A549 (cell line): Measurements from ENCODE around the gene RPTOR. TPM values are rescaled to one million over a fixed set of nuclear protein-coding genes. Genes with fewer than 3 reads are reported as not detected.
A peak's percentile ranks its signal among the peaks of the same experiment; 100 is the strongest.

Experiments used
- ATAC-seq, 2 experiments: fragments of 200-7000 bp in 1 of 2; fragments of >200 bp in 1 of 2; cut with Nextera tagmentation in 1 of 2; cut with Tn5 transposase in 1 of 2; 3 replicates each; pipeline versions ENCODE4 v1.8.0 to v1.9.1; 2018 to 2020; ENCODE audit warnings: mild to moderate bottlenecking in 1 of 2, moderate library complexity in 1 of 2
- CTCF ChIA-PET: fragments of 300-600 bp; sonication (Branson Sonifier 250); formaldehyde crosslinking; extraction: SDS; loops from one replicate; lab custom pipeline; 2021; ENCODE audit warnings: antibody characterized with exemption, inconsistent platforms; lab: Yijun Ruan, JAX
- POLR2A ChIA-PET: fragments of 350-600 bp; formaldehyde crosslinking; extraction: SDS; loops from one replicate; lab custom pipeline; 2021; ENCODE audit warnings: antibody characterized with exemption, inconsistent platforms; lab: Yijun Ruan, JAX
- DNase-seq, 2 experiments: peaks; one replicate each; pipeline versions ENCODE4 v3.0.0 to v3.0.0-alpha.2; 2011 to 2016; ENCODE audit warnings: low read depth in 1 of 2, low spot score in 1 of 2
- FAIRE-seq: peaks from 2 replicates; lab custom pipeline; 2011; peaks lifted over from hg19 to GRCh38; lab: Jason Lieb, UNC
- H3K27ac ChIP-seq, 2 experiments: fragments of >200 bp; sonication (Bioruptor Twin); formaldehyde crosslinking; 3 replicates each; pipeline ENCODE4 v1.5.1; 2016 to 2017
- H3K4me1 ChIP-seq: fragments of >200 bp; sonication (Bioruptor Twin); formaldehyde crosslinking; 3 replicates; pipeline ENCODE4 v1.6.1; 2016
- H3K4me2 ChIP-seq: fragments of >200 bp; sonication (Bioruptor Twin); formaldehyde crosslinking; 3 replicates; pipeline ENCODE4 v1.6.1; 2016
- H3K4me3 ChIP-seq: fragments of >200 bp; sonication (Bioruptor Twin); formaldehyde crosslinking; 3 replicates; pipeline ENCODE4 v1.5.1; 2016
- H3K9me3 ChIP-seq: fragments of >200 bp; sonication (Bioruptor Twin); formaldehyde crosslinking; 3 replicates; pipeline ENCODE4 v1.6.1; 2016
- CBX2 ChIP-seq: fragments of 200-600 bp; sonication (generic); IDR thresholded peaks from 2 replicates; pipeline ENCODE4 v1.6.1; 2016; ENCODE audit warnings: low read depth, mild to moderate bottlenecking, borderline replicate concordance
- CBX8 ChIP-seq: fragments of 200-600 bp; sonication (generic); IDR thresholded peaks from 2 replicates; pipeline ENCODE4 v1.6.1; 2016
- CEBPB ChIP-seq, 2 experiments: fragments of >200 bp in 1 of 2; sonication (Bioruptor Twin) in 1 of 2; formaldehyde crosslinking in 1 of 2; IDR thresholded peaks; 2 replicates each; pipeline ENCODE4 v1.6.1; 2012 to 2016
- CHD2 ChIP-seq: fragments of 150-350 bp; IDR thresholded peaks from 2 replicates; pipeline ENCODE4 v1.6.1; 2014; ENCODE audit warnings: low read length; ENCODE audit not compliant: partially characterized antibody
- CHD4 ChIP-seq: fragments of 200-600 bp; sonication (generic); IDR thresholded peaks from 2 replicates; pipeline ENCODE4 v1.6.1; 2016; ENCODE audit warnings: antibody characterized with exemption, mild to moderate bottlenecking, borderline replicate concordance
- EHMT2 ChIP-seq: fragments of 200-600 bp; sonication (generic); IDR thresholded peaks from 2 replicates; pipeline ENCODE4 v1.6.1; 2016; ENCODE audit warnings: antibody characterized with exemption, low read depth, mild to moderate bottlenecking, moderate library complexity
- EP300 ChIP-seq, 2 experiments: fragments of >200 bp; sonication (Bioruptor Twin); formaldehyde crosslinking; IDR thresholded peaks; 2 replicates in 1 of 2; 3 replicates in 1 of 2; pipeline ENCODE4 v1.6.1; 2016 to 2017
- ESRRA ChIP-seq: fragments of 150-350 bp; IDR thresholded peaks from 2 replicates; pipeline ENCODE4 v1.6.1; 2014; ENCODE audit warnings: mild to moderate bottlenecking, low read length, borderline replicate concordance
- FOSB ChIP-seq: fragments of 250-450 bp; sonication (Bioruptor Pico); IDR thresholded peaks from 2 replicates; pipeline ENCODE4 v1.5.0; 2020; ENCODE audit warnings: mild to moderate bottlenecking, moderate library complexity
- FOSL2 ChIP-seq, 2 experiments: fragments of 450-650 bp in 1 of 2; fragments of >200 bp in 1 of 2; sonication (Bioruptor Twin) in 1 of 2; formaldehyde crosslinking; IDR thresholded peaks; 2 replicates each; pipeline versions ENCODE4 v1.5.0 to v1.6.1; 2016 to 2020; ENCODE audit warnings: mild to moderate bottlenecking in 1 of 2, moderate library complexity in 1 of 2
- FOXS1 ChIP-seq: fragments of 250-450 bp; sonication (Bioruptor Pico); IDR thresholded peaks from 2 replicates; pipeline ENCODE4 v1.5.0; 2020; ENCODE audit warnings: mild to moderate bottlenecking, moderate library complexity
- HDAC2 ChIP-seq: fragments of 200-600 bp; sonication (generic); IDR thresholded peaks from 2 replicates; pipeline ENCODE4 v1.6.1; 2016
- JUN ChIP-seq, 2 experiments: fragments of >200 bp; sonication (Bioruptor Twin); formaldehyde crosslinking; IDR thresholded peaks; 2 replicates in 1 of 2; 3 replicates in 1 of 2; pipeline ENCODE4 v1.6.1; 2016 to 2017
- JUNB ChIP-seq: fragments of >200 bp; sonication (Bioruptor Twin); formaldehyde crosslinking; IDR thresholded peaks from 2 replicates; pipeline ENCODE4 v1.6.1; 2016
- KDM1A ChIP-seq: fragments of 200-600 bp; sonication (generic); IDR thresholded peaks from 2 replicates; pipeline ENCODE4 v1.6.1; 2016; ENCODE audit warnings: low read depth, mild to moderate bottlenecking
- KDM5A ChIP-seq: fragments of 200-600 bp; sonication (generic); IDR thresholded peaks from 2 replicates; pipeline ENCODE4 v1.6.1; 2016; ENCODE audit warnings: antibody characterized with exemption, mild to moderate bottlenecking
- MAFK ChIP-seq: fragments of 450-650 bp; IDR thresholded peaks from 2 replicates; pipeline ENCODE4 v1.6.1; 2014; ENCODE audit not compliant: partially characterized antibody
- MAZ ChIP-seq: fragments of 150-350 bp; IDR thresholded peaks from 2 replicates; pipeline ENCODE4 v1.6.1; 2014; ENCODE audit warnings: antibody characterized with exemption, low read depth, low read length, borderline replicate concordance
- MYC ChIP-seq: IDR thresholded peaks from 2 replicates; pipeline ENCODE4 v1.6.1; 2012; ENCODE audit warnings: mild to moderate bottlenecking, inconsistent platforms, low read length, improper control_type of control experiment, borderline replicate concordance
- POLR2A ChIP-seq: IDR thresholded peaks from 2 replicates; pipeline ENCODE4 v1.6.1; 2012; ENCODE audit warnings: mild to moderate bottlenecking, low read length
- POLR2AphosphoS2 ChIP-seq: conservative IDR thresholded peaks from 2 replicates; pipeline ENCODE4 v1.6.1; 2012; ENCODE audit warnings: low read length, improper control_type of control experiment, inconsistent platforms
- RARB ChIP-seq: fragments of 250-450 bp; sonication (Bioruptor Pico); IDR thresholded peaks from 2 replicates; pipeline ENCODE4 v1.8.0; 2021; ENCODE audit warnings: mild to moderate bottlenecking, moderate library complexity
- RCOR1 ChIP-seq: fragments of 150-350 bp; IDR thresholded peaks from 2 replicates; pipeline ENCODE4 v1.6.1; 2014; ENCODE audit warnings: antibody characterized with exemption, low read length, low read depth
- SREBF2 ChIP-seq: fragments of 450-650 bp; IDR thresholded peaks from 2 replicates; pipeline ENCODE4 v1.6.1; 2014; ENCODE audit warnings: mild to moderate bottlenecking, moderate library complexity
- ZC3H11A ChIP-seq: fragments of 450-650 bp; IDR thresholded peaks from 2 replicates; pipeline ENCODE4 v1.6.1; 2014; ENCODE audit warnings: antibody characterized with exemption, mild to moderate bottlenecking
- ZFP36 ChIP-seq: fragments of 450-650 bp; IDR thresholded peaks from 2 replicates; pipeline ENCODE4 v1.6.1; 2014; ENCODE audit warnings: borderline replicate concordance; ENCODE audit not compliant: partially characterized antibody
- ZNF302 ChIP-seq: fragments of 250-450 bp; sonication (Bioruptor Pico); IDR thresholded peaks from 2 replicates; pipeline ENCODE4 v1.9.0; 2021; ENCODE audit warnings: inconsistent platforms, mild to moderate bottlenecking, moderate library complexity
- WGBS: methylation state at CpG from one replicate; pipeline ENCODE4 v1.1.6; 2017; ENCODE audit errors: missing lambda C conversion rate; 5-methylcytosine and 5-hydroxymethylcytosine counted together
- polyA plus RNA-seq, 4 experiments: library from polyadenylated mRNA; depleted of rRNA in 3 of 4; stranded (reverse); fragments of >200 nt; fragmentation: RNase III in 1 of 4; extraction: RNeasy Plus Mini Kit Qiagen cat#74134 plus additional on column Dnase treatment in 1 of 4; gene quantifications; 2 replicates in 3 of 4; 3 replicates in 1 of 4; pipeline ENCODE4 v1.2.3, GENCODE V29; 2011 to 2017
- TF ChIP-seq, protein P1 (sequence below): fragments of 450-650 bp; IDR thresholded peaks from 2 replicates; pipeline ENCODE4 v1.6.1; 2014; ENCODE audit warnings: antibody characterized with exemption
- TF ChIP-seq, protein P2 (sequence below): fragments of >200 bp; sonication (Bioruptor Twin); formaldehyde crosslinking; IDR thresholded peaks from 3 replicates; pipeline ENCODE4 v1.6.1; 2016
- TF ChIP-seq, protein P3 (sequence below): fragments of 150-350 bp; IDR thresholded peaks from 2 replicates; pipeline ENCODE4 v1.6.1; 2014; ENCODE audit warnings: low read depth, mild to moderate bottlenecking, low read length
- TF ChIP-seq, protein P4 (sequence below): fragments of >200 bp; sonication (Bioruptor Twin); formaldehyde crosslinking; IDR thresholded peaks from 2 replicates; pipeline ENCODE4 v1.6.1; 2016

RPTOR gene
- polyA plus RNA-seq, 2 of the 4 experiments (the other 2 are of a cell fraction) = 10.8 to 27.1 TPM

DNA sequence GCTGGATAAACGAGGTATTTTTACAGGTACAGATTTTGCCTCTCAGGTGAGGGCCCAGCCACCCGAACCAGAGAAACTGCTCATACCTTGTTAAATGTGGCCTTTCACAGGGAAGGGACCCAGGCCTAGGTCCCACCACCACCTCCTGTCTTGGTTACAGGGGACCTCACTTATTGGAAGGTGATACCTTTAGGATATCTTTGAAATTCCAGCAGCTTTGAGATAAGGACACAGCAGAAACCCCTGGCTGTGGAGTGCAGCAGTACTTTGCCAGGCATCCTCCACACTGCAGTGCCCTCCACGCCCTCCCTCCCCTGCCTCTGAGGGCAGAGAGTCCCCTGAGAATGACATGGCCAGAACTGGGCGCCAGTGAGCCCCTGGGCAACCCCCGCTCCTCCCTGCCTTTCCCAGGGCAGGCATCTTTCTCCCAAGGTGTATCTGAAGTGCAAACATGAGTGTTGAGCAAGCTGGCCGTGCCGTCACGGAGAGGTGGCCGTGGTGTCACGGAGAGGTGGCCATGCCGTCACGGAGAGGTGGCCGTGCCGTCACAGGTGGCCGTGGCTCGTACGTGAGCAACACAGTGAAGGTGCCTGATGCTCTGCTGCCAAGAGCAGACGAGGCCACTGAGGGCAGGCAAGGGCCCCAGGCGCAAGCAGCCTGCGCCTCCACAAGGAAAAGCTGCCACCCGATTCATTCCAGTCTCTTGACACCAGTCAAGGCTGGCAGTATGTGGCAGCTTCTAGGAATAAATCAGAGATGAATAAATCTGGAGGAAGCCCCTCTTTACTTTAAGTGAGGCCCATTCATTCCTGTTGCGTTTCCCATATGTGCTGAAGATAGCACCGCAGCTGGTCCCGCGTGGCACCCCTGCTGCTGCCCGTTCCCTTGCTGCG lies 312.5 kb downstream of the RPTOR start:
- no peak overlapping the region for H3K4me3 ChIP-seq
- FAIRE-seq (no peak), ATAC-seq (peak in 1 of 2 experiments; percentile 4; a peak in 2 of 6 replicates), DNase-seq (no peak)
- 88% methylated on average over 27 of the region's 27 CpGs for WGBS
- H3K27ac ChIP-seq = peak overlapping the region; percentile 77 to 86
- TF ChIP-seq, protein P1, sequence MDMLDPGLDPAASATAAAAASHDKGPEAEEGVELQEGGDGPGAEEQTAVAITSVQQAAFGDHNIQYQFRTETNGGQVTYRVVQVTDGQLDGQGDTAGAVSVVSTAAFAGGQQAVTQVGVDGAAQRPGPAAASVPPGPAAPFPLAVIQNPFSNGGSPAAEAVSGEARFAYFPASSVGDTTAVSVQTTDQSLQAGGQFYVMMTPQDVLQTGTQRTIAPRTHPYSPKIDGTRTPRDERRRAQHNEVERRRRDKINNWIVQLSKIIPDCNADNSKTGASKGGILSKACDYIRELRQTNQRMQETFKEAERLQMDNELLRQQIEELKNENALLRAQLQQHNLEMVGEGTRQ = no peak
- TF ChIP-seq EP300 (IDR thresholded peaks at IDR 0.05) = no peak
- TF ChIP-seq SREBF2 = no peak
- no peak for TF ChIP-seq EHMT2
- TF ChIP-seq, protein P2, sequence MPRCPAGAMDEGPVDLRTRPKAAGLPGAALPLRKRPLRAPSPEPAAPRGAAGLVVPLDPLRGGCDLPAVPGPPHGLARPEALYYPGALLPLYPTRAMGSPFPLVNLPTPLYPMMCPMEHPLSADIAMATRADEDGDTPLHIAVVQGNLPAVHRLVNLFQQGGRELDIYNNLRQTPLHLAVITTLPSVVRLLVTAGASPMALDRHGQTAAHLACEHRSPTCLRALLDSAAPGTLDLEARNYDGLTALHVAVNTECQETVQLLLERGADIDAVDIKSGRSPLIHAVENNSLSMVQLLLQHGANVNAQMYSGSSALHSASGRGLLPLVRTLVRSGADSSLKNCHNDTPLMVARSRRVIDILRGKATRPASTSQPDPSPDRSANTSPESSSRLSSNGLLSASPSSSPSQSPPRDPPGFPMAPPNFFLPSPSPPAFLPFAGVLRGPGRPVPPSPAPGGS = no peak
- no peak for TF ChIP-seq MYC
- no peak for TF ChIP-seq ZNF302 (CRISPR knock-in tag)
- no peak for TF ChIP-seq ESRRA
- TF ChIP-seq ZC3H11A = no peak
- TF ChIP-seq, protein P3, sequence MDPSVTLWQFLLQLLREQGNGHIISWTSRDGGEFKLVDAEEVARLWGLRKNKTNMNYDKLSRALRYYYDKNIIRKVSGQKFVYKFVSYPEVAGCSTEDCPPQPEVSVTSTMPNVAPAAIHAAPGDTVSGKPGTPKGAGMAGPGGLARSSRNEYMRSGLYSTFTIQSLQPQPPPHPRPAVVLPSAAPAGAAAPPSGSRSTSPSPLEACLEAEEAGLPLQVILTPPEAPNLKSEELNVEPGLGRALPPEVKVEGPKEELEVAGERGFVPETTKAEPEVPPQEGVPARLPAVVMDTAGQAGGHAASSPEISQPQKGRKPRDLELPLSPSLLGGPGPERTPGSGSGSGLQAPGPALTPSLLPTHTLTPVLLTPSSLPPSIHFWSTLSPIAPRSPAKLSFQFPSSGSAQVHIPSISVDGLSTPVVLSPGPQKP = no peak
- no peak for TF ChIP-seq CHD2
- no peak for TF ChIP-seq FOSL2 (IDR thresholded peaks at IDR 0.05)
- no peak for TF ChIP-seq FOSL2 (CRISPR knock-in tag; IDR thresholded peaks at IDR 0.05)
- no peak for TF ChIP-seq FOSB
- TF ChIP-seq POLR2A = no peak
- no peak for TF ChIP-seq HDAC2
- POLR2A ChIA-PET = interaction anchor here (1.2 kb wide), 1 partner anchor 402 kb away, joined by 6 read pairs; no protein-coding TSS in a partner anchor
- CTCF ChIA-PET = interaction anchor here (1.0 to 1.9 kb wide), 11 partner anchors 9 to 113 kb away, joined by 3 to 8 read pairs (median 4); no protein-coding TSS in a partner anchor
- H3K9me3 ChIP-seq = no peaks in the 10 kb centered on the region
- H3K4me2 ChIP-seq = peak overlapping the region; percentile 74
- peaks cover 46% of the 10 kb centered on the region for H3K4me1 ChIP-seq

DNA sequence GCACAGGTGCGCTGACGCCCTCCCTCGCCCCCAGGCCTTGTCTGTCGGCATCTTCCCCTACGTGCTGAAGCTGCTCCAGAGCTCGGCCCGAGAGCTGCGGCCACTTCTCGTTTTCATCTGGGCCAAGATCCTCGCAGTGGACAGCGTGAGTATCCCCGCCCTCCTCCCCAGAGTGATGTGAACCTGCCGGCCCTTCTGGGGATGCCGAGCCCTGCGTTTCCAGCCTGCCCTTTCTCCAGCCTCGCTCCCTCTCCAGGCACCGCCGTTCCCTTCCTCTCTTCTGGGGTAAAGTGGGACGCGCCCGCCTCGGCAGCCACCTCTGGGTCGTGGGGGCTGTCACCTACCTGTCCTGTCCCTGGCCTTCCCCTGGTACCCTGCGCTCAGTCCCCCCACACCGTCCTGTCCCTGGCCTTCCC lies 313.1 kb downstream of the RPTOR start:
- no peak overlapping the region for H3K4me2 ChIP-seq
- peaks cover 46% of the 10 kb centered on the region for H3K4me1 ChIP-seq
- no peak for FAIRE-seq
- no peaks in the 10 kb centered on the region for H3K9me3 ChIP-seq
- WGBS = 98% methylated on average over 25 of the region's 25 CpGs
- H3K4me3 ChIP-seq = no peak overlapping the region
- ChIA-PET POLR2A (no interaction called here), CTCF (interaction anchor here (1.2 to 2.2 kb wide), 8 partner anchors 8 to 431 kb away, joined by 3 to 11 read pairs (median 6); no protein-coding TSS in a partner anchor)
- no peak for ATAC-seq
- H3K27ac ChIP-seq = peak overlapping the region; percentile 77 to 86; a peak in 4 of 6 replicates
- no peak for TF ChIP-seq FOXS1
- TF ChIP-seq CBX2 = no peak
- TF ChIP-seq JUNB = no peak
- TF ChIP-seq, protein P4, sequence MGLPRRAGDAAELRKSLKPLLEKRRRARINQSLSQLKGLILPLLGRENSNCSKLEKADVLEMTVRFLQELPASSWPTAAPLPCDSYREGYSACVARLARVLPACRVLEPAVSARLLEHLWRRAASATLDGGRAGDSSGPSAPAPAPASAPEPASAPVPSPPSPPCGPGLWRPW = no peak
- TF ChIP-seq HDAC2 = no peak
- TF ChIP-seq KDM5A = no peak
- TF ChIP-seq FOSL2 (IDR thresholded peaks at IDR 0.05) = no peak
- TF ChIP-seq FOSL2 (CRISPR knock-in tag; IDR thresholded peaks at IDR 0.05) = no peak
- no peak for TF ChIP-seq JUN (IDR thresholded peaks at IDR 0.05)
- no peak for TF ChIP-seq CBX8
- TF ChIP-seq RCOR1 = no peak
- no peak for TF ChIP-seq ESRRA
- TF ChIP-seq CEBPB (IDR thresholded peaks at IDR 0.05) = no peak
- TF ChIP-seq KDM1A = no peak
- no peak for TF ChIP-seq RARB (CRISPR knock-in tag)
- no peak for TF ChIP-seq MAFK
- TF ChIP-seq POLR2AphosphoS2 = no peak
- no peak for TF ChIP-seq CHD4
- TF ChIP-seq MAZ = no peak
- no peak for TF ChIP-seq ZFP36
- no peak for TF ChIP-seq CHD2
- no peak for DNase-seq
